KMS-11 (cell line): ENCODE measurements around the gene DYRK1A.
A peak's percentile ranks its signal among the peaks of the same experiment; 100 is the strongest.

Source experiments
- H2AFZ ChIP-seq: fragments of 200-600 bp; sonication (generic); 2 replicates; pipeline ENCODE4 v1.6.1; 2016; ENCODE audit warnings: antibody characterized with exemption, mixed run types, low read depth
- H3K27ac ChIP-seq: fragments of 200-600 bp; sonication (generic); 2 replicates; pipeline ENCODE4 v1.6.1; 2016; ENCODE audit warnings: mild to moderate bottlenecking, mixed run types
- H3K27me3 ChIP-seq: fragments of 200-600 bp; sonication (generic); 2 replicates; pipeline ENCODE4 v1.6.1; 2017; ENCODE audit warnings: mild to moderate bottlenecking, low read depth, mixed run types, moderate library complexity; ENCODE audit not compliant: insufficient read depth
- H3K36me3 ChIP-seq: fragments of 200-600 bp; sonication (generic); 2 replicates; pipeline ENCODE4 v1.6.1; 2017; ENCODE audit warnings: mild to moderate bottlenecking, mixed run types; ENCODE audit not compliant: insufficient read depth
- H3K4me1 ChIP-seq: fragments of 200-600 bp; sonication (generic); 2 replicates; pipeline ENCODE4 v1.6.1; 2016; ENCODE audit warnings: mild to moderate bottlenecking, low read depth, mixed run types; ENCODE audit not compliant: poor library complexity, severe bottlenecking
- H3K4me2 ChIP-seq: fragments of 200-600 bp; sonication (generic); 2 replicates; pipeline ENCODE4 v1.7.0; 2016; ENCODE audit warnings: mild to moderate bottlenecking, mixed run types
- H3K4me3 ChIP-seq: fragments of 200-600 bp; sonication (generic); IDR thresholded peaks from 2 replicates; pipeline ENCODE4 v1.6.1; 2017; ENCODE audit warnings: low read depth, low read length, mixed read lengths; ENCODE audit not compliant: insufficient read depth
- H3K79me2 ChIP-seq: fragments of 200-600 bp; sonication (generic); 2 replicates; pipeline ENCODE4 v1.6.1; 2016; ENCODE audit warnings: low read depth, mixed run types; ENCODE audit not compliant: insufficient read depth
- H3K9ac ChIP-seq: fragments of 200-600 bp; sonication (generic); 2 replicates; pipeline ENCODE4 v1.6.1; 2016; ENCODE audit warnings: mild to moderate bottlenecking, mixed run types
- H4K20me1 ChIP-seq: fragments of 200-600 bp; sonication (generic); 2 replicates; pipeline ENCODE4 v1.6.1; 2016; ENCODE audit warnings: mild to moderate bottlenecking, mixed run types; ENCODE audit not compliant: insufficient read depth
- CTCF ChIP-seq: fragments of 200-600 bp; sonication (generic); conservative IDR thresholded peaks from 2 replicates; pipeline ENCODE4 v1.6.1; 2017; ENCODE audit warnings: low read depth, mild to moderate bottlenecking, antibody characterized with exemption, low read length, moderate library complexity, mixed read lengths

DYRK1A gene

GRCh38 chr21:37563641-37564340, 197.2 kb downstream of the DYRK1A start:
- peak overlapping the region; percentile 94 for H3K9ac ChIP-seq
- peak overlapping the region; percentile 98 for H3K4me2 ChIP-seq
- H2AFZ ChIP-seq = peak overlapping the region; percentile 94
- peak overlapping the region; percentile 98 for H3K27ac ChIP-seq
- H3K79me2 ChIP-seq = peaks cover 57% of the 10 kb centered on the region
- no peaks in the 10 kb centered on the region for H3K36me3 ChIP-seq
- H3K27me3 ChIP-seq = no peaks in the 10 kb centered on the region
- H4K20me1 ChIP-seq = no peaks in the 10 kb centered on the region
- H3K4me3 ChIP-seq = peak overlapping the region; percentile 17
- H3K4me1 ChIP-seq = peaks cover 26% of the 10 kb centered on the region
- 0 out of 2 replicates have a peak, but pooled peaks have one; percentile 32 for TF ChIP-seq CTCF

- Histone ChIP-seq H4K20me1 (no peaks in the 10 kb centered on the region), H2AFZ (peak overlapping the region; percentile 94), H3K4me2 (peak overlapping the region; percentile 98), H3K36me3 (no peaks in the 10 kb centered on the region), H3K27ac (peak overlapping the region; percentile 98), H3K79me2 (peaks cover 57% of the 10 kb centered on the region), H3K4me3 (no peak overlapping the region), H3K27me3 (no peaks in the 10 kb centered on the region), H3K4me1 (peaks cover 26% of the 10 kb centered on the region), H3K9ac (peak overlapping the region; percentile 94)
- TF ChIP-seq CTCF = peak; percentile 26; the same call in 1 of the 2 replicates
Observed at GRCh38 chr21:37564341-37564923, 197.9 kb downstream of the DYRK1A start.

GRCh38 chr21:37564924-37565529, 198.5 kb downstream of the DYRK1A start:
- H3K4me3 ChIP-seq = no peak overlapping the region
- H3K27me3 ChIP-seq = no peaks in the 10 kb centered on the region
- H3K4me2 ChIP-seq = peak overlapping the region; percentile 98
- no peak for TF ChIP-seq CTCF
- H3K79me2 ChIP-seq = peaks cover 57% of the 10 kb centered on the region
- peak overlapping the region; percentile 94 for H3K9ac ChIP-seq
- H4K20me1 ChIP-seq = no peaks in the 10 kb centered on the region
- peak overlapping the region; percentile 94 for H2AFZ ChIP-seq
- peak overlapping the region; percentile 98 for H3K27ac ChIP-seq
- no peaks in the 10 kb centered on the region for H3K36me3 ChIP-seq
- peaks cover 26% of the 10 kb centered on the region for H3K4me1 ChIP-seq

GRCh38 chr21:37565530-37566223, 199.1 kb downstream of the DYRK1A start:
- Histone ChIP-seq H3K27ac (peak overlapping the region; percentile 98), H3K27me3 (no peaks in the 10 kb centered on the region)

More at GRCh38 chr21:37565530-37566223, 199.1 kb downstream of the DYRK1A start:
- Histone ChIP-seq H2AFZ (peak overlapping the region; percentile 94; the same call in 1 of the 2 replicates), H3K4me2 (peak overlapping the region; percentile 98), H3K79me2 (peaks cover 57% of the 10 kb centered on the region), H3K36me3 (no peaks in the 10 kb centered on the region), H3K4me1 (peaks cover 26% of the 10 kb centered on the region), H4K20me1 (no peaks in the 10 kb centered on the region), H3K4me3 (no peak overlapping the region), H3K9ac (peak overlapping the region; percentile 94; the same call in 1 of the 2 replicates)
- TF ChIP-seq CTCF = no peak
